Tongue (tissue), 2 donors: ENCODE results near the gene ANKZF1. TPM values are rescaled to one million over a fixed set of nuclear protein-coding genes. Genes with fewer than 3 reads are reported as not detected.
"Not testable (repeated sequence)": the region's sequence is repeated elsewhere in the genome, so short reads cannot be mapped to it uniquely, and the experiment has no call there.

Source experiments
- DNase-seq: peaks from one replicate; pipeline ENCODE4 v3.0.0-alpha.2; 2015
- total RNA-seq: library from RNA; depleted of rRNA; stranded (reverse); fragments of >200 nt; gene quantifications from one replicate; pipeline ENCODE4 v1.2.3, GENCODE V29; 2014

Gene ANKZF1, protein sequence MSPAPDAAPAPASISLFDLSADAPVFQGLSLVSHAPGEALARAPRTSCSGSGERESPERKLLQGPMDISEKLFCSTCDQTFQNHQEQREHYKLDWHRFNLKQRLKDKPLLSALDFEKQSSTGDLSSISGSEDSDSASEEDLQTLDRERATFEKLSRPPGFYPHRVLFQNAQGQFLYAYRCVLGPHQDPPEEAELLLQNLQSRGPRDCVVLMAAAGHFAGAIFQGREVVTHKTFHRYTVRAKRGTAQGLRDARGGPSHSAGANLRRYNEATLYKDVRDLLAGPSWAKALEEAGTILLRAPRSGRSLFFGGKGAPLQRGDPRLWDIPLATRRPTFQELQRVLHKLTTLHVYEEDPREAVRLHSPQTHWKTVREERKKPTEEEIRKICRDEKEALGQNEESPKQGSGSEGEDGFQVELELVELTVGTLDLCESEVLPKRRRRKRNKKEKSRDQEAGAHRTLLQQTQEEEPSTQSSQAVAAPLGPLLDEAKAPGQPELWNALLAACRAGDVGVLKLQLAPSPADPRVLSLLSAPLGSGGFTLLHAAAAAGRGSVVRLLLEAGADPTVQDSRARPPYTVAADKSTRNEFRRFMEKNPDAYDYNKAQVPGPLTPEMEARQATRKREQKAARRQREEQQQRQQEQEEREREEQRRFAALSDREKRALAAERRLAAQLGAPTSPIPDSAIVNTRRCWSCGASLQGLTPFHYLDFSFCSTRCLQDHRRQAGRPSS
- 41.0 TPM for total RNA-seq

- DNase-seq, result peak; percentile 99
Measured at GRCh38 chr2:219229305-219230058, at the start of gene ANKZF1, which contains the start of gene ATG9A. Gene ANKZF1, plus strand, starts transcription at chr2:219229806. Its CDS starts 452 bp downstream, at chr2:219230258. Gene ATG9A, minus strand, starts transcription at chr2:219229636. Its CDS starts 1,612 bp downstream, at chr2:219228024.

DNA sequence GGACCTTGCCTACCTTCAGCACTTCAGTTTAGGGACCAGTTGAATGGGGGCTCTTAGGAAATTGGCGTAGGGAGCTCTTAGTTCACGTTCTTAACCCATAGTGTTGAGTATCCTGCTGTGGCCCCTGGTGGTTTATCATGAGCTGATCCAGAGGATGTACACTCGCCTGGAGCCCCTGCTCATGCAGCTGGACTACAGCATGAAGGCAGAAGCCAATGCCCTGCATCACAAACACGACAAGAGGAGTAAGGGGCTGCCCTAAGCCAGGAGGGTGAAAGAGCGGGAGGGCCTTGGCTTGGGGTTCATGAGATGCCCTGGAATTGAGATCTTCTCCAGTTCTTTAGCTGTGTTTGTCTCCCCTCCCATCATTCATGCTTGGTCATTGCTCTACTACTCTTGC, 48.6 kb upstream of the ANKZF1 start:
- no peak for DNase-seq

DNA sequence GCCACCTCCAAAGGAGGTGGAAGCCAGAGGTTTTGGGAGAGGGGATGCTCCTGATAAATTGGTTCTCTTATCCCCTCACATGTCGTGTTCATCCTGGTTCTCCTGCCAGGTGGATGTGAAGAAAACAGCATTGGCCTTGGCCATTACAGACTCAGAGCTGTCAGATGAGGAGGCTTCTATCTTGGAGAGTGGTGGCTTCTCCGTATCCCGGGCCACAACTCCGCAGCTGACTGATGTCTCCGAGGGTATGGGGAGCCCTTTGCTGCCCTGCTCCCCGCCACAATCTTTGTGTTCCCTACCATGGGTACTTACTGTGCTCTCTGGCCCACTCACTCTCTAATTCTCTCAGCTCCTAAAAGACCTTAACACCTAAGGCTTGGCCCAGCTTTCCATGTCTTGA, 48.1 kb upstream of the ANKZF1 start:
- DNase-seq, result no peak

DNA sequence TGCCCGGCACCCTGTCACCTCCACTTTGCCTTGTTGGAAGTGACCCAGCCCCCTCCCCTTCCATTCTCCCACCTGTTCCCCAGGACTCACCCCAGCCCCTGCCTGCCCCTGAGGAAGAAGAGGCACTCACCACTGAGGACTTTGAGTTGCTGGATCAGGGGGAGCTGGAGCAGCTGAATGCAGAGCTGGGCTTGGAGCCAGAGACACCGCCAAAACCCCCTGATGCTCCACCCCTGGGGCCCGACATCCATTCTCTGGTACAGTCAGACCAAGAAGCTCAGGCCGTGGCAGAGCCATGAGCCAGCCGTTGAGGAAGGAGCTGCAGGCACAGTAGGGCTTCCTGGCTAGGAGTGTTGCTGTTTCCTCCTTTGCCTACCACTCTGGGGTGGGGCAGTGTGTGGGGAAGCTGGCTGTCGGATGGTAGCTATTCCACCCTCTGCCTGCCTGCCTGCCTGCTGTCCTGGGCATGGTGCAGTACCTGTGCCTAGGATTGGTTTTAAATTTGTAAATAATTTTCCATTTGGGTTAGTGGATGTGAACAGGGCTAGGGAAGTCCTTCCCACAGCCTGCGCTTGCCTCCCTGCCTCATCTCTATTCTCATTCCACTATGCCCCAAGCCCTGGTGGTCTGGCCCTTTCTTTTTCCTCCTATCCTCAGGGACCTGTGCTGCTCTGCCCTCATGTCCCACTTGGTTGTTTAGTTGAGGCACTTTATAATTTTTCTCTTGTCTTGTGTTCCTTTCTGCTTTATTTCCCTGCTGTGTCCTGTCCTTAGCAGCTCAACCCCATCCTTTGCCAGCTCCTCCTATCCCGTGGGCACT, 47.1 kb upstream of the ANKZF1 start:
- DNase-seq, result no peak

- no peak for DNase-seq
Measured at GRCh38 chr2:219183151-219183772, 46.3 kb upstream of the ANKZF1 start.

GRCh38 chr2:219184121-219184520, 45.5 kb upstream of the ANKZF1 start:
- DNase-seq, result no peak

- DNase-seq, result no peak
Measured at GRCh38 chr2:219186754-219187456, 42.7 kb upstream of the ANKZF1 start.

DNA sequence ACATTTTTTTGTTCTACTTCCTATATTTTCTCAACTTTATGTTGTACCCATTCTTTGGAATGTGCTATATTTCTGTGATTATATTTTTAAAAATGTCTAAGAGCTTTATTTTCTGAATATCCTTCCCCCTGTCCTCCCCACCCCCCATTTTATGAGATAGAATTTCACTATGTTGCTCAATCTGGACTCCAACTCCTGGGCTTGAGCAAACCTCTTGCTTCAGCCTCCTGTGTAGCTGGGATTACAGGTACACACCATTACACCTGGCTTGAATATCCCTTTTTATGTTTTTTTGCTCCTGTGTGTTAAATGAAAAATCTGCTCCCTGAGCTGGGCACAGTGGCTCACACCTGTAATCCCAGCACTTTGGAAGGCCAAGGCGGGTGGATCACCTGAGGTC, 32.2 kb upstream of the ANKZF1 start:
- no peak for DNase-seq

GRCh38 chr2:219198974-219199373, 30.6 kb upstream of the ANKZF1 start:
- DNase-seq, result no peak

GRCh38 chr2:219199470-219200211, 30.0 kb upstream of the ANKZF1 start:
- no peak for DNase-seq

DNA sequence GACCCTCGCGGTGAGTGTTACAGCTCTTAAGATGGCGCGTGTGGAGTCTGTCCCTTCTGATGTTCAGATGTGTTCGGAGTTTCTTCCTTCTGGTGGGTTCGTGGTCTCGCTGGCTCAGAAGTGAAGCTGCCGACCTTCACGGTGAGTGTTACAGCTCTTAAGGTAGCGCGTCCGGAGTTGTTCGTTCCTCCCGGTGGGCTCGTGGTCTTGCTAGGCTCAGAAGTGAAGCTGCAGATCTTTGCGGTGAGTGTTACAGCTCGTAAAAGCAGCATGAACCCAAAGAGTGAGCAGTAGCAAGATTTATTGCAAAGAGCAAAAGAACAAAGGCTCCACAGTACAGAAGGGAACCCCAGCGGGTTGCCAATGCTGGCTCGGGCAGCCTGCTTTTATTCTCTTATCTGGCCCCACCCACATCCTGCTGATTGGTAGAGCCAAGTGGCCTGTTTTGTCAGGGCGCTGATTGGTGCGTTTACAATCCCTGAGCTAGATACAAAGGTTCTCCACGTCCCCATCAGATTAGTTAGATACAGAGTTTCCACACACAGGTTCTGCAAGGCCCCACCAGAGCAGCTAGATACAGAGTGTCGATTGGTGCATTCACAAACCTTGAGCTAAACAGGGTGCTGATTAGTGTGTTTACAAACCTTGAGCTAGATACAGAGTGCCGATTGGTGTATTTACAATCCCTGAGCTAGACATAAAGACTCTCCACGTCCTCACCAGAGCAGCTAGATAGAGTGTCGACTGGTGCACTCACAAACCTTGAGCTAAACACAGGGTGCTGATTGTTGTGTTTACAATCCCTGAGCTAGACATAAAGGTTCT, 28.9 kb upstream of the ANKZF1 start:
- not testable (repeated sequence) for DNase-seq

DNA sequence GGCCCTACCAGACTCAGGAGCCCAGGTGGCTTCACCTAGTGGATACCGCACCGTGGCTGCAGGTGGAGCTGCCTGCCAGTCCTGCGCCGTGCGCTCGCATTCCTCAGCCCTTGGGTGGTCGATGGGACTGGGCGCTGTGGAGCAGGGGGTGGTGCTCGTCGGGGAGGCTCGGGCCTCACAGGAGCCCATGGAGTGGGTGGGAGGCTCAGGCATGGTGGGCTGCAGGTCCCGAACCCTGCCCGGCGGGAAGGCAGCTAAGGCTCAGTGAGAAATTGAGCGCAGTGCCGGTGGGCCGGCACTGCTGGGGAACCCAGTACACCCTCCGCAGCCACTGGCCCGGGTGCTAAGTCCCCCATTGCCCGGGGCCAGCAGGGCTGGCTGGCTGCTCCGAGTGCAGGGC, 28.3 kb upstream of the ANKZF1 start:
- not testable (repeated sequence) for DNase-seq

DNA sequence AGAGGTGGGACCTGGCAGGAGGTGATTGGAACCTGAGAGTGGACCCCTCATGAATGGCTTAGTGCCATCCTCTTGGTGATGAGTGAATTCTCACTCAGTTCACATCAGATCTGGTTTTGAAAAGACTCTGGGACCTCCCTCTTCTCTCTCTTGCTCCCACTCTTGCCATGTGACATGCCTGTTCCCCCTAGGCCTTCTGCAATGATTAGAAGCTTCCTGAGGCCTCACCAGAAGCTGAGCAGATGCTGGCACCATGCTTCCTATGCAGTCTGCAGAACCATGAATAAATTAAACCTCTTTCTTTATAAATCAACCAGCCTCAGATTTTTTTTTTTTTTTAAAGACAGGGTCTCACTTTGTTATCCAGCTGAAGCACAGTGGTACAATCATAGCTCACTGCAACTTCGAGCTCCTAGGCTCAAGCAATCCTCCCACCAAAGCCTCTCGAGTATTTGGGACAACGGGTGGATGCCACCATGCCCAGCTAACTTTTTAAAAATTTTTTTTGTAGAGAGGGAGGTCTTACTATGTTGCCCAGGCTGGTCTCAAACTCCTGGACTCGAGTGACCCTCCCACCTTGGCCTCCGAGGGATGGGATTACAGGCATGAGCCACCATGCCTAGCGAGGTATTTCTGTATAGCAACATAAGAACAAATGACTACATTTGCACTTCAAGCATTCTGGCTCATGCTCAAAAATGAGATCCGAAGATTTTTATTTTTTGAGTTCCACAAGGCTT, 25.0 kb upstream of the ANKZF1 start:
- DNase-seq, result no peak

GRCh38 chr2:219205165-219205538, 24.5 kb upstream of the ANKZF1 start:
- no peak for DNase-seq

GRCh38 chr2:219205981-219206327, 23.7 kb upstream of the ANKZF1 start:
- DNase-seq, result no peak

GRCh38 chr2:219206328-219207133, 23.1 kb upstream of the ANKZF1 start, which contains the start of gene ZFAND2B:
Gene ZFAND2B, plus strand, starts transcription at chr2:219206782. Its CDS starts 206 bp downstream, at chr2:219206988.
- peak; percentile 98 for DNase-seq

GRCh38 chr2:219207134-219207883, 22.3 kb upstream of the ANKZF1 start:
- DNase-seq, result no peak
